Stimulated activated CD4-positive, alpha-beta T cell treated with anti-CD3 and anti-CD28 coated beads, Interleukin-12 subunit alpha, Interleukin-12 subunit beta, amount 100 ng/mL, for 48 hours (primary cell): ENCODE measurements around the gene ESR2.
A peak's percentile ranks its signal among the peaks of the same experiment; 100 is the strongest.
"Not testable (repeated sequence)": the region's sequence is repeated elsewhere in the genome, so short reads cannot be mapped to it uniquely, and the experiment has no call there.

Source experiments
- DNase-seq, 3 donors: peaks; one replicate each; pipeline ENCODE4 v3.0.0-alpha.2; 2020; ENCODE audit warnings: low read depth in 2 of 3, low spot score in 1 of 3

ESR2 gene

DNA sequence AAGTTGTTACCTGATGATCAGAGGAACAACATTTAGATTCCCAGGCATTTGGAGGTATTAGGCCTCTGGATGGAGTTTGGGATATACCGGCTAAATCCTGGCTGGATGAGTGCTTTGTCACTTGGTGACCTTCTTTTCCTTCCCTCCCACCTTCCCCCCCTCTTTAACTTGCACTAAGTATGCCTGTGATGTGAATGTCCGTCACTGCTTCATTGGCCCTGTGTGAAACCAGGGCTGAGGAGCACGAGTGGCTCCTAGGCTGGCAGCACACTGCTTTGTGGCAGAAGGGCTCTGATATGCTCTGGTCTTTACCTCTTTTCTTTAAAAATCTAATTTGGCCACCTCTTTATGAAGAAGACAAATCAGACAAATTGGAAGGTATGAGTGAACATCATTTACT, 95.7 kb downstream of the ESR2 start:
- DNase-seq, result no peak

DNA sequence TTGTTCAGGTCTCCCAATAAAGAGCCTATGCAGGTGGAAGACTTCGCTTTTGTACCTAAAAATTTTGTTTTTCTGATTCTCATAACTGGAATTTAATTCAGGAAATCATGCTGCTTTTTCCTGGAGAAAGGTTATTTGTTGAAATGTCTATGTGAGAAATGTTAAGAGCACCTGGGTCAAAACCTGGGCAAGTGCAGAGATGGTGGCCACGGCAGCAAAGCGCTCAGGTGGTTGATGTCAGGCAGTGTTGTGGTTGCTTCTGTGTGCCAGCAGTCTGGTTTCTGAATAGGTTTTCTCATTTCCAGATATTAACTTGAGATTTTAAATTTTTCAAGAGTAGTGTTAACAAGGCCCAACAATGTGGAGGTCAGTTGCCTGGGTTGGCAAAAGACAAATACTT, 96.2 kb downstream of the ESR2 start:
- DNase-seq, result no peak

DNA sequence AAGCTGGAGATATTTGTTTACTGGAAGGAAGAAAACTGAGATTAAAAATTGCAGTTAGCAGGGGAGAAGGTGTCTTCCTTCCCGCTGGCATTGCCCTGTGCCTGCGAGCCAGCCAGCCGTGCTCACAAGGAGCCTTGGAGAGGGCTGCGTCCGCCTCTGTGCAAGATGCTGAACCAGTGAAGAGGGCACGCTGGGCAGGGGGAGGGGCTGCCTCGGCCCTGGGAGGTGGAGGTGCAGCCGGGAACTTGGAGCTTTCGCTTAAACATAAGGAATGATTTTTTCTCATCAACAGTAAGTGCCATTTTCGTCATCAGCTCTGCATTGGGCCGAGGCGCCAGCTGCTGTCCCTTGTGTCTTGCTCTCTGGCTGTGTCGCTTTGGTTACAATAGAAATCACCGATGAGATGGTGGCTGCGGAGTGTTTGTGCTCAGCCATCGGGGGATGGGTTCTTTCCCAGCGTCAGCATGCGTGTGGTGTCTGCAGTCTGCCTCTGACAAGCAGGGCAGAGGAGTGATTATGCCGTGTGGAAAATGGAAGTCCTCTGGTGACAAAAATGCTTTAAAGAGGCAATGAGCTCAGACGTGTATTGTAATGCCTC, 97.3 kb downstream of the ESR2 start:
- no peak for DNase-seq

DNA sequence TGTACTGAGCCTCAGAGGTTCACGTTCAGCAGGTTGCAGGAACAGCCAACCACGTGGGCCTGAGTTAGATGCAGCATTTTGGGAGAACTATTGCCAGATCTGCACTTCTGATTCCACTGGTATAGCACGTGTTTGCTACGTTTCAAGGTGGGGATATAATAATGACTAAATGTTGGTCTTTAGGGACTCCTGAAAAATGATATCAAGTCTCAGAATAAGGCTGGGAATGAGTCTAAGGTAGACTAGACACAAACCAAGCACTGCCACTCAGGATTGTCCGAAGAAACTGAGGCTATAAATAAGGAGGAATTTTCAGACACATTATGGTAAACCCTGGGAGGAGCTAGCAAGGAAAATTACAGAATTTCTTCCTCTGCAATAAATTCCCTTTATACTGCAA, 98.1 kb downstream of the ESR2 start:
- DNase-seq, result no peak

DNA sequence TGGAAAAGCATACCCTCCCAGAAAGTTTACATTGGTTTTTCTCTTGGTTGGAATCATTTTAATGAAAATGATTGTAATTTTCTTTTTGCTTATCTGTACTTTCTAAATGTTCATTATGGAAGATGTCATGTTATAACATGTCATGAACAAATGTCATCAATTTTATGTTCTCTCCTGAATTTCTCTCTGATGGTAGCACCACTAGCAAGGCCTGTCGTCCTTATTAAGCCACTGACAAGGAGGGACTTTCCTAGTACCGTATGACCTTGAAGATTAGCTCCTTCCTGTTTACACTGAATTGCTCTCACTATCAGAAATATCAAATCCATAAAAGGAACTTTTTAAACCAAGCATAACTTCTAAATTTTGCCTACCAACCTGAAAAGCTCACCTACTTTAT, 99.0 kb downstream of the ESR2 start:
- no peak for DNase-seq

DNA sequence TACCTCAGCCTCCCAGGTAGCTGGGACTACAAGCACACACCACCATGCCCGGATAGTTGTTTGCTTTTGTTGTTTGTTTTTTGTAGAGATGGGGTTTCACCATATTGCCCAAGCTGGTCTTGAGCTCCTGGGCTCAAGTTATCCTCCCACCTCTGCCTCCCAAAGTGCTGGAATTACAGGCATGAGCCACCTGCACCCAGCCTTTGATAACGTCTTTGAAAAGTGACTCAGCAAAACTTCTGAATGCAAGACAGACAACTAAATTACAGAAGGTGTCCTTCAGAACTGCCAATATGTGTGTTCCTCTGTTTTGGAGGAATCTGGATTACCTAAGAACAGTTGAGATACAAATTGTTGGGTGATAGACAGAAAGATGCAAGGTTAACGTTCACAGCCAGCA, 99.8 kb downstream of the ESR2 start:
- DNase-seq, result no peak

DNA sequence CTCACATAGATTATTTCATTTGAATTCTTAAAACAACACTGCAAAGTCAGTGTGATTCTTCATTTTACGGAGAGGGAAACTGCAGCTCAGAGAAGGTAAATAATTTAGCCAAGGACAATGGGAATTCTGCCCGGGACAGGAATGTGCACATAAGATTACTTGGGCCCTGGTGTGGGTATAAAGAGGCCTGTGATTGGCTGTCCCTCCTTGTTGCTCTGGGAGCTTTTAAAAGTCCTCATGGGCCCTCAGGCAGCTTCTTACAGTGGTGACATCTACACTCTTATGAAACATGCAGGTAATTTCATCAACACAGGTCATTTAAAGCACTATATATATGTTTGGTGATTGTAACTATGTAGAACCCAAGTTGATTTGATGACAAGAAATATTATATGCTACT, 100.3 kb downstream of the ESR2 start:
- no peak for DNase-seq

DNA sequence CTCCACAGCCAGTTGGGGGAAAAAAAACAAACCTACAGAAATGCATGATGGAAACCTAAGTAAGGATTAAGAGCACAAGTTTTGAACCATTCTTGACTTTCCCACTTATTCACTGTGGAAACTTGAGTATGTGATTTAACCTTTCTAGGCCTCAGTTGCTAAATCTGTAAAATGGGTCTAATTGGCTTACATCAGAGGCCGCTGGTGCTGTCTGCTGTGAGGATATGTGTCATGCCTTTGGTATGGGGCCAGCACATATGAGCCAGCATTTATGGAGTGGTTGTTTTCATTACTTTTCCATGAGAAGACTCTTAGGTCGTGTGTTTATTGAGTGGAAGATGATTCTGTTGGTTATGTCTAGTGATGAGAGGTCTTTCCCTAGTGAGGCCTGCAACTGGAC, 102.4 kb downstream of the ESR2 start:
- DNase-seq, result no peak

DNA sequence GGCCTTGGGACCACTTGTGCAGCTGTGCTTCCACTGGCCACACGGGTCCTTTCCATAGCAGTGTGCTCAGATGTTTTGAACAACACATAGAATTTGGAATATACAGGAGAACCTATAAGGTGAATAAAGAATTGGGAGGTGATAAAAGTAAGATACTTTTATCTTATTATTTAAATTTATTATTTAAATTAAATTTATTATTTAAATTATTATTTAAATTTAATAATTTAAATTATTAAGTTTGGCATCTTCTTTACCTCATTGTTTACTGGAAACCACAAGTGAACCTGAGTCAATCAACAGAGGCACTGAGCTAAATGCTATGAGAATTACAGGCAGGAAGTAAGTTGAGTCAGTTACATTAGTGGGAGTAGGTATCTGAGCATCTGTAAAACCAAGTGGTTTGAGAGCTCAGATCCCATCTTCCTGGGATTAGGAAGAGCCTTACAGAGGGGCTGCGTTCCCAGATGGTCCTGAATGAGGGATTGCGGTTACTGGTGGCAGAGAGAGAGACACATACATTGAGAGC, 103.1 kb downstream of the ESR2 start:
- DNase-seq, result no peak

DNA sequence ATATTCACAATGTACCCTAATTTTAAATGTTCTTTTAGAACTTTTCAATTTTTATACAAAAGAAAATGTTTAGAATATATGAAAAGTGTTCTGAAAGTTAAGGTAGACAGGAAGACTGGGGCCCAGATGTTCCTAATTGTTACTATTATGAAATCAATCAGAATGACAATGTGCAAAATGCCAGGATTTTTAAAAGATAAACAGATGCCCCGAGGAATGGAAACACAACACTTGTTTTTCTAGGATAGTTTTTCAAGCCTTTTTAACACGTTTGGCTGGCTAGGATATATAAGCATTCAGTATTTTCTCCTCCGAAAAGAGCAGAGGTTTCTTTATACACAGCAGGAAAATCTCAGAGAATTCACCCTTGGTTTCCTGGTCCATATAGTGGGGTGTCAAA, 106.8 kb downstream of the ESR2 start:
- DNase-seq, result no peak

DNA sequence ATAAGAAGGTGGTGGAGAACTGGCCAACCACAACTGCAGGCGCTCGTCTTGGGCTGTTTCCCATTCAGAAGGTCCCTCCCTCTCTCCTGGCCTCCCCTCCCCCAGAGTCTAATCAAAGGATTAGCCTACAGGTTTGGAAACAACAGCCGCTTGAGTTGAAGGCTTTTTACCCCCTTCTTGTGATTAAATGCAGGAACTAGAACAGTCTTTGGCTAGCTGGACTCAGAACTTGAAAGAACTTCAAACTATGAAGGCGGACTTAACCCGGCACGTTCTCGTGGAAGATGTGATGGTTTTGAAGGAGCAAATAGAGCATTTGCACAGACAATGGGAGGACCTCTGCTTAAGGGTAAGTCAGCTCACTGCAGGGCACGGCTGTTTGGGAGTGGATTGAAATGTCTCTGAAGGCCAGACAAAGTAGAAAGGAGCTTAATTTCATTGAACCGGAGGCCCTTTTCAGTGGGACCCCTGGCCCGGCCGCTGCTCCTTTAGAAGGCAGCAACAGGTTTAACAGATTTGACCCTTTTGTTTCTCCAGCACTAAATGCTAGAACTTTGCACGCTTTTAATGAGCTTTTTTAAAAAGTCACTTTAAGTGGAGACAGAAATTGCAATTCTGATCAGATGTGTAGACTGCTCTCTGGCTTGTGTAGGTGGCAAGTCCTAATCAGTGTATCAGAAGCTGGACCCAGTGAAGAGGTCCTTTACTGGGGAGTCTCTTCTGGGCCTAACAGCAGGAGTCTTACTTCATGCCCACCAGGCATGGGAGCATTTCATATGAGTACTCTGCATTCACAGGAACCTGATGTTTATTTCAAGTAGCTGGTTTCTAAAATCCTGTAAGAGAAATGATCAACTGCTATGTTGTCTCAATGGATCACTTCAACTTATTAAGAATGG, 107.7 kb downstream of the ESR2 start:
- DNase-seq, result no peak

DNA sequence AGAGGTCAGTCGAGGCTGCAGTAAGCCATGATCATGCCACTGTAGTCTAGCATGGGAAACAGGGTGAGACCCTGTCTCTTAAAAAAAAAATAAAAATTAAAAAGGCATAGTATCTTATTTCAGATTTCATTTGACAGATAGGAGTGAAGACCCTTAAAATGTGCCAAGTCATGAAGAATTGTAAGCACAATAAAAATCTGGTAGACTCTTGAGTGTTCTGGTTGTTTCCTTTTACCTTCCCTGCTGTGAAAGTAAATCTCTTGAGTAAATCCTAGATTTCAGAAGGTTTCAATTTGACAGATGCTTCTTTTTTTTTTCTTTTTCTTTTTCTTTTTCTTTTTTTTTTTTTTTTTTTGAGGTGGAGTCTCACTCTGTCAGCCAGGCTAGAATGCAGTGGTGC, 109.0 kb downstream of the ESR2 start:
- DNase-seq, result no peak

DNA sequence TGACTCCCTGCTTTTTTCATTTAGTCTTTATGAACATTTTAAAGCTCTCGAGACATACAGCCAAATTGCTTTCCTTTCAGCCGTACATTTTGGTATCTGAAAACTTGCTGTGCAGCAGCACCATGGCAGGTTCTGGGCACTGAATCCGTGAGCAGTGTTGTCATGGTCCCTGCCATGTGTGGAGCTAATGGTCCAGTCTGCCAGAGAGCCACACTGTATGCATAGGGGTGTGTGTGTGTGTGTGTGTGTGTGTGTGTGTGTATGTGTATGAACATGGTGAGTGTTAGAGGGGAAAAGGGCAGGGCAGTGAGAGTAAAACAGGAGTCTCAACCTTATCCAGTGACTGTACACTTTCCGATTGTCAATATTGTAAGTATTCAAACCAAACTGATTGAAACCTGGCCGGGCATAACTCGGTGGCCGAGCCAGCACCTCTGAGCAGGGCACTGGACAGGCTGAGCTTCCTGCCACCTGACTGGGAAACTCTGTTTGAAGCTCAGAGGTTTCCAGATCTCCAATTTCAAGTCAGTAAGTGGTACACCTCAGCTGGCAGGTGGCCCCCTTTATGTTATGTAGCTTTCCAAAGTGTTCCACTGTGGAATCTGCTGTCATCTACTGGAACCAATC, 110.0 kb downstream of the ESR2 start:
- DNase-seq, result no peak

DNA sequence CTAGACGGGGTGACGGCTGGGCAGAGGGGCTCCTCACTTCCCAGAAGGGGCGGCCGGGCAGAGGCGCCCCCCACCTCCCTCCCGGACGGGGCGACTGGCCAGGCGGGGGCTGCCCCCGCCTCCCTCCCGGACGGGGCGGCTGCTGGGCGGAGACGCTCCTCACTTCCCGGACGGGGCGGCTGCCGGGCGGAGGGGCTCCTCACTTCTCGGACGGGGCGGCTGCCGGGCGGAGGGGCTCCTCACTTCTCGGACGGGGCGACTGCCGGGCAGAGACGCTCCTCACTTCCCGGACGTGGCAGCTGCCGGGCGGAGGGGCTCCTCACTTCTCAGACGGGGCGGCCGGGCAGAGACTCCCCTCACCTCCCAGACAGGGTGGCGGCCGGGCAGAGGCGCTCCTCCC, 111.3 kb downstream of the ESR2 start:
- not testable (repeated sequence) for DNase-seq

DNA sequence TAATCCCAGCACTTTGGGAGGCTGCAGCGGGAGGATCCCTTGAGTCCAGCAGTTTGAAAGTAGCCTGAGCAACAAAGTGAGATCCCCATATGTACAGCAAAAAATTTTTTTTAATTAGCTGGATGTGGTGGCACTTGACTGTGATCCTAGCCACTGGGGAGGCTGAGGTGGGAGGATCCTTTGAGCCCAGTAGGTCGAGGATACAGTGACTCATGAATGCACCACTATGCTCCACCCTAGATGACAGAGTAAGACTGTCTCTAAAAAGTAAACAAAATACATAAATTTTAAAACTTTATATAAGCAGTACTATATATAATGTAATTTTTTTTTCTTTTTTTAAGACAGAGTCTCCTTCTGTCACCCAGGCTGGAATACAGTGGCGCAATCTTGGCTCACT, 115.4 kb downstream of the ESR2 start:
- no peak for DNase-seq

DNA sequence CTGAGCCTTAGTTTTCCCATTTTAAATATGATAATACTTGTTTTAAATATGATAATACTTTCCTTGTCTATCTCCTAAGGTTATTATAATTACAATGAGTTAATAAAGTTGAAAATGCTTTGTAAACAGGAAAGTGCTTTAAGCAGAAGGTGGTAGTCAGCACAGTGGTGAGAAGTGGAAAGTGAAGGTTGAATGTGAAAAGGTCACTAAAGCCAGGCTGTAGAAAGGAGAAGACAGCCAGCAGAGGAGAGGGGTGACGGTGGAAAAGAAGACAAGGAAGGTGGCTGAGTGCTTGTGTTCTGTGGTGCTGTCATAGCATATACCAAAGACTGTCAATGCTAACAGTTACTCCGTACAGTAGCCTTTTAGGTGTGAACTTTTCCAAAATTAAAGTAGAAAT, 117.8 kb downstream of the ESR2 start:
- no peak for DNase-seq

DNA sequence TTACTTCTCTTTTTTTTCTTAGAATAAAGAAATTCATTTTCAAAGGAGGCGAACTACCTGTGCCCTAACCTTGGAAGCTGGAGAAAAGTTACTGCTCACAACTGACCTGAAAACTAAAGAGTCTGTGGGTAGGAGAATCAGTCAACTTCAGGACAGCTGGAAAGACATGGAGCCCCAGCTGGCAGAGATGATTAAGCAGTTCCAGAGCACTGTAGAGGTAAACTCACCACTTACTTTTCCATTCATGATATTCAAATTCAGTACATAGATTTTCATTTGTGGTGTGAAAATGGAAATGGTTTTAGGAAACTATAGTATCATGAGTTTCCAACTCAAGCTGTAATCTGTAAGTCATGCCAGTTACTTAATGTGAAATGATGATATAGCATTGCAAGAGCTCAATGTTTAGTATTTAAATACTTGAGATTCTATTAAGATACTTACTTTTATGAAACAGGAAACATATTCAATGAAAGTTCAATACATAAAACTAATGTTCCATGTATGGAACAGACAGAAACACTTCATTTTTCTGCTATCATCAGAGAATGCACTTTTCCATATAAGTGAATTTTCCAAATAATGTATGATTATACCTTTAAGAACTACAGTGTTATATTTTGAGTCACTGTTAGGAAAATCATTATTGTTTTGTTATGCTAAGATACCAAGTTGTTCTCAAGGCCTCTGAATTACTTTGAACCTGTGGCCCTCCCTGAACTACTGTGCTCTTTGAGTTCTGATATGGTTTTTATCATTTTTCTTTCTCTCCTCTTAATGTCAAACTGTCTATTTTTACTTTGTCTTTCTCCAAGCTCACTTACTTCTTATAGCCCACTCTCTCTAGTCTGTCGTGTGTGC, 119.0 kb downstream of the ESR2 start:
- peak in 1 of 3 donors; percentile 9 for DNase-seq

DNA sequence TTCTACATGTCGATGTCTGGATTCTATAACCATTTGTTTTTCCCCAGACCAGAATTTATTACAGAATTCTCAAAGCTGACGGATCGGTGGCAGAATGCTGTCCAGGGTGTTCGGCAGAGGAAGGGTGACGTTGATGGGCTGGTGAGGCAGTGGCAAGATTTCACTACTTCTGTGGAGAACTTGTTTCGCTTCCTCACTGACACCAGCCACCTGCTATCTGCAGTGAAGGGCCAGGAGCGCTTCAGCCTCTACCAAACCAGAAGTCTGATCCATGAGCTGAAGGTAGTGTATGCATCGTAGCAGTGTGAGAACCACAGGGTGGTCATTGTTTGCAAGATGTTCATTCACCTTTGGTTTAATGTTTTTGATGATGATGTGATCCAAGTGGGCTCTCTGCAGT, 124.0 kb downstream of the ESR2 start:
- no peak for DNase-seq

DNA sequence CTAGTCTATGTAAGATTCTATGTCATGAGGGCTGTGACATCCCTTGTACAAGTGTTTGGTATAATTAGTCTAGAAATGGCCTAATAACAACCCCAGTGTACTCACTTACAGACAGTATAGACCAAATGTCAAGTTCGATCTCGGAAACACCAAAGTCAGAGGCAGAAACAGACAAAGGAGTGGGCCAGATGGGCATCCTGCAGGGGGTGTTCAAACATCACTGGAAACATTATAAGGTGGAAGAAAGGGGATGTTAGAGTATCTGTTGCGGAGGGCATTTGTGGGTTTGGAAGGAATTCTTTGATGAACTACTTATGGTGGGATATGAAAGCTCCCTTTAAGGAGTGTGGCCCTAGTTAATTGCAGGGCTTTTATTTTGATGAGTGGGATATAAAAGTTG, 134.6 kb downstream of the ESR2 start:
- no peak for DNase-seq

DNA sequence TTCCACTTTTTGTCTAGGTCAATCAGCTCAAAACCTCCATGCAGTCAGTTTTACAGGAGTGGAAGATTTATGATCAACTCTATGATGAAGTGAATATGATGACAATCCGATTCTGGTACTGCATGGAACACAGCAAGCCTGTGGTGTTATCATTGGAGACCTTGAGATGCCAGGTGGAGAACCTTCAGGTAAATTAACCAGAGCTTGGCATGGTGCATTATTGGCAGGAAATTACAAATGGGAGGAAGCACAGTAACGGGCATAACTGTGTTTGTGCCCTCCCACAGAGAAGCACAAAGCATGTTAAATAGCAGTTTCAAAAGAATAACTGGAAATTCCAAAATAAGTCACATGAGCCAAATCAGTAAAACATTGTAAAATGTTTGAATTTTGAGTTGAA, 135.6 kb downstream of the ESR2 start:
- DNase-seq, result no peak

DNA sequence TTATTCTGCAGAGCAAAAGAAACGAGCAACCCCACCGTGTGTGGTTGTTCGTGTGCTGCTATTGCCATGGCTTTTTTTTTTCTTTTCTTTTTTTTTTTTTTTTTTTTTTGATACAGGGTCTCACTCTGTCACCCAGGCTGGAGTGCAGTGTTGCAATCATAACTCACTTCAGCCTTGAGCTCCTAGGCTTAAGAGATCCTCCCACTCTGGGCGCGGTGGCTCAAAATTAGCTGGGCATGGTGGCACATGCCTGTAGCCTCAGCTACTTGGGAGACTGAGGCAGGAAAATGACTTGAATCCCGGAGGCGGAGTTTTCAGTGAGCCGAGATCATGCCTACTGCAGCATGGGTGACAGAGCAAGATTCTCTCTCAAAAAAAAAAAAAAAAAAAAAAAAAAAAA, 144.2 kb downstream of the ESR2 start:
- no peak for DNase-seq
